ENCODE results near the gene TRAF7. TPM values are rescaled to one million over a fixed set of nuclear protein-coding genes. Genes with fewer than 3 reads are reported as not detected.

The TRAF7 gene
- 52.4 and 66.5 TPM in 2 replicates for total RNA-seq

GRCh38 chr16:2155091-2155950 is at the start of gene TRAF7:
Gene TRAF7, plus strand, starts transcription at chr16:2155782. Its CDS starts 8,139 bp downstream, at chr16:2163921.

GRCh38 chr16:2135770-2136490 is 19.7 kb upstream of the TRAF7 start, which contains the start of gene PKD1:
Gene PKD1, minus strand, starts transcription at chr16:2135898. Its CDS starts 209 bp downstream, at chr16:2135689.

DNA sequence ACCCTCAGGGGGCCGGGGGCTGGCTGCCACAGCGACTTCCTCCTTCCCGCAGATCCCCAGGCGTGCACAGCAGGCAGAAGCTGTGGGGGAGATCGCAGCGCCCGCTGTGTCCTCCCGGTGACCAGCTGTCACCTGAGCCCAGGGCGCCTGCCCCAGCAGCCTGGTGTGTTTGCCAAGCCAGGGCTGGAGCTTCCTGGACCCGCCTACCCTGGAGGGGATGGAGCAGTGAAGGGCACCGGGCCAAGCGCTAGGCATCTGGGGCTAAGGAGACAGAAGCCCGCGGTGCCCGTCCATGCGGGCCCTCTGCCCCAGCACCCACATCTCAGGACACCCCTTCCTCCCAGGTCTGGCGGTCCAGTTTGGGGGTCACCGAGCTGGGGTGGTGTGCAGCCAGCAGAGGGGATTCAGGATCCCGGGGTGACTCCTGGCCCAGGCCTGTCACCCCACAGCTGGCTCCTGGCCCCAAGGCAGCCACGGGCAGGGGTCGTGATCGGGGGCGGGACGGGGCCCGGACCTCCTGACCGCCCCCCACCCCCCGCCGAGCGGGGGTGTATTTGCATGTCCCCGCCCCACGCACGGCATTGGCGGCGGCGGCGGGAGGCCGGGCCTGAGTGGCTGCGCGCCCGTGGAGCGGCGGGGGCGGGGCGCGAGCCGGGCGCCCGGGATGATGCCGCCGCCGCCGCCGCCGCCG is 7.5 kb upstream of the TRAF7 start, which contains the start of gene RAB26:
Gene RAB26 (plus strand): TSS at position 645 of the 691 bp plus-strand sequence. CDS start 159 bp downstream, outside the sequence.

GRCh38 chr16:2196162-2196980 is 40.8 kb downstream of the TRAF7 start, which contains the start of gene CASKIN1:
Gene CASKIN1, minus strand, starts transcription at chr16:2196605. Its CDS starts 173 bp downstream, at chr16:2196432.

DNA sequence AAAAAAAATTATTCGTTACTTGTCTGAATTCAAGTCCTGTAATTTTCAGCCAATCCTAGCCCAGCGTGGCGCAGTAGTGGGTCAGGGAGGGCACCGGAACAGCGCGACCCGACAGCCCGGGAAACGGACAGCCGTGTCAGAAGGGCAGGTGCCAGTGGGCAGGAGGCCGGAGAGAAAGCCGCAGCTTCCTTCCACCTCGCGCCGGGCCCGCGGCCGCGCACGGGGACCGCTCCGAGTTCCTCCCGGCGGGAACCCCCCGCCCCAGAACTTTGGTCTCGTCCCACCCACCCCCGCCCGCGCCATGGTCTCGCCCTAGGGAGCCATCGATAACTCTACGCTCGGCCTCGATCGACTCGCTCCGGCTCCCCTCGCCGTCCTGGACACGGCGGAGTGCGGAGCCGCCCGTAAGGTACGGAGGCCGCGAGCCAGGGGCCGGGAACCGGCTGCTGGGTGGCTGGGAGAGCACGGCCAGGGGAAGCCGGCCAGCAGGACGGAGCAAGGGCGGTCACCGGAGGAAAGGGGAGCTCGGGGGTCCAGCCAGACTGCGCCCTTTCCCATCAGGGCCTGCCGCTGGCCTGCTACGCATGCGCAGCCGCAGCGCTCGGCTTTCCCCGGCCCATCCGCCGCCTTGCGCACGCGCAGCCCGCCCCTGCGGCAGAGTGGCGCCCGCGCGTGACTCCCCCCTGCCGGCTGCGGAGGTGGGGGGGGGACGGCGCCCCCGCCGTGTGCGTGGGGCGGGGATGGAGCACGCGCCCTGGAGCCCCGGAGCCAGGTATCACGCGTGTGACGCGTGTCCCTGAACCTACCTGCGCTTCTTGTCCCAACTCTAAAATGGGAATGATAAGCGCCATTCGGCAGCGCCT is 49.8 kb downstream of the TRAF7 start, which contains the start of gene MLST8:
Gene MLST8 (plus strand): TSS at position 351 of the 863 bp plus-strand sequence. CDS start 632 bp downstream, outside the sequence.

DNA sequence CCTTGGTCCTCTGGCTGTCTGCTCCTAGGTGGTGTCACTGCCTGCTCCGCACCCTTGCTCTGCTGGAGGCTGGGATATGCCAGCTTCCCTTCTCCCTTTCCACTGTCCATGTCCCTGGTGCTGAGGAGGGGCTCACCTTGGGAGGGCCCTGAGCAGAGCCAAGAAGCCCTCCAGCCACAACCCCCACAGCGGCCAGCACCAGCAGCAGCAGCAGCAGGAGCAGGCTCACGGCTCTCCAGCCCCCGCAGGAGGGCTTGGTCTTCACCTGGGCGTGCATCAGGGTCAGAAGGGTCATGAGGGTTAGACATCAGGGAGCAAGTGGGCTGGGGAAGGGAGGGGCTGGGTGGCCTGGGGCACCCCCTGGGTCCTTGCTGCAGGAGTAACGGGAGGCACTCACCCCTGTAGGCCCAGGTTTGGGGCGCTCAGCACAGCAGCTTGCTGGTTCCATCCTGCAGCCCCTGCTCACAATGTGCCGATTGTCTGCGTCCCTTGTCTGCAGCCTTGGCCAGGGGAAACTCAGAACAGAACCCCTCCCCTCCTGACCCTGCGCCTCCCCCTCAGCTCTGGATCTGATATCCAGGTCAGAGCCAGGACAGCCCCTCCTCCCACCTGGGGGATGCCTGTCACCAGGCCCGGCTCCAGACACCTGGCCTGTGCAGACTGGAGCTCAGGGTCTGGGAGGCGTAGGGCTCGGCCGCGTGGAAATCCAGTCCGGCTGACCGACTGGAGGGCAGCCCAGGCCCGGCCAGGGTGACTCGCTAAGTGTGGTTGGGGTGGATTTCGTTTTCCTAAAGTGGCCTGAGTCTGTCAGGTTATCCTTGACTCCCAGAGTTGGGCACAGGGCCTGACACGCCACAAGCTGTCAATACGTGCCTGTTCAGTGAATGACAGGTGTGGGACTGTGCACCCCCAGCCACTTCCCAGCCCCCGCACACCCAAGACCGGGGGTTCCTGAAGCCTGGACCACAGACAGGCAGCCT is 55.1 kb downstream of the TRAF7 start, which contains the start of gene BRICD5:
Gene BRICD5 (minus strand): TSS at position 478 of the 980 bp plus-strand sequence. CDS start 30 bp downstream, at position 448.

GRCh38 chr16:2214719-2214968 is 59.1 kb downstream of the TRAF7 start, which contains the start of gene PGP:
Gene PGP, minus strand, starts transcription at chr16:2214840. Its CDS starts 63 bp downstream, at chr16:2214777.

DNA sequence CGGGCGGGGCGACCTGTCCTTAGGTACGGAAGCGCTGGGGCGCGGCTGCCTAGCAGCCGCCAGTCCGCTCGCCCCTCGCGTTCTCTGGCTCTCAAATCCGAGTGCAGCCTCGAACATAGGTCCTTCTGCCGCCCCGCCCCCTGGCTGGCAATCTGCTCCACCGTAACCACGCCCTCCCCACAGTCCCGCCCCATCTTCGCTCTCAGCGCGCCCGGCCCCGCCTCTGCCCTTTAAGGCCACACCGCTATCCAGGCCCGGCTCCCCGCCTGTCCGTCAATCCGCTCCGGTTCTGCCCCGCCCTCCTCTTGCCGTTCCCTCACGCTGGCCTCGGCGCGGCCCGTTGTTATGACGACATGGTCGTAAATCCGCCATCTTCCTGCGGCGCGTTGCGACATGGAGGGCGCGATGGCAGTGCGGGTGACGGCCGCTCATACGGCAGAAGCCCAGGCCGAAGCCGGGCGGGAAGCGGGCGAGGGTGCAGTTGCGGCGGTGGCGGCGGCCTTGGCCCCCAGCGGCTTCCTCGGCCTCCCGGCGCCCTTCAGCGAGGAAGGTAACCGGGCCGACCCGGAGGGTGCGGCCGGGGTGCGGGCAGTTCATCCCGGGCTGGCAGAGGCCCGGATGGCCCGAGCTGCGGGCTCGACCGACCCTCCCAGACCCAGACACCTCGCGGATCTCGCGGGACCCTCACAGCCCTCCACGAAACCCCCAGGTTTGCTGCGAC is 67.8 kb downstream of the TRAF7 start, which contains the start of gene E4F1:
Gene E4F1 (plus strand): TSS at position 371 of the 721 bp plus-strand sequence. CDS start 23 bp downstream, at position 394.

Other genes with a start within 250 kb of the TRAF7 start
- not detected in 2 replicates for gene HS3ST6, start 237.4 kb upstream of the TRAF7 start, total RNA-seq
- gene MSRB1, start 212.6 kb upstream of the TRAF7 start, total RNA-seq, result 17.0 and 17.8 TPM in 2 replicates
- not detected in 2 replicates for gene RPL3L, start 201.1 kb upstream of the TRAF7 start, total RNA-seq
- 198 and 225 TPM in 2 replicates for gene NDUFB10, start 196.2 kb upstream of the TRAF7 start, total RNA-seq
- gene RPS2, start 191.0 kb upstream of the TRAF7 start, total RNA-seq, result 2,905 and 3,262 TPM in 2 replicates
- gene RNF151, start 188.9 kb upstream of the TRAF7 start, total RNA-seq, result not detected in 2 replicates
- 32.6 and 34.3 TPM in 2 replicates for gene TBL3, start 183.7 kb upstream of the TRAF7 start, total RNA-seq
- not detected in 2 replicates for gene NOXO1, start 174.3 kb upstream of the TRAF7 start, total RNA-seq
- gene GFER, start 171.6 kb upstream of the TRAF7 start, total RNA-seq, result 14.4 and 17.3 TPM in 2 replicates
- gene SYNGR3, start 165.8 kb upstream of the TRAF7 start, total RNA-seq, result 0.78 and 4.2 TPM in 2 replicates
- 39.7 and 51.4 TPM in 2 replicates for gene ZNF598, start 146.0 kb upstream of the TRAF7 start, total RNA-seq
- 2.9 and 6.9 TPM in 2 replicates for gene NPW, start 136.0 kb upstream of the TRAF7 start, total RNA-seq
- 35.2 and 46.3 TPM in 2 replicates for gene NHERF2, start 128.9 kb upstream of the TRAF7 start, total RNA-seq
- 13.9 and 17.2 TPM in 2 replicates for gene NTHL1, start 107.9 kb upstream of the TRAF7 start, total RNA-seq
- gene TSC2, start 107.8 kb upstream of the TRAF7 start, total RNA-seq, result 51.2 and 53.6 TPM in 2 replicates
- 85.9 and 91.5 TPM in 2 replicates for gene PKD1, start 19.9 kb upstream of the TRAF7 start, total RNA-seq
- not detected in 2 replicates for gene RAB26, start 7.2 kb upstream of the TRAF7 start, total RNA-seq
- 0.12 and 0.15 TPM in 2 replicates for gene CASKIN1, start 40.8 kb downstream of the TRAF7 start, total RNA-seq
- gene MLST8, start 49.7 kb downstream of the TRAF7 start, total RNA-seq, result 39.9 and 57.6 TPM in 2 replicates
- 0.83 and 1.1 TPM in 2 replicates for gene BRICD5, start 55.1 kb downstream of the TRAF7 start, total RNA-seq
- gene PGP, start 59.1 kb downstream of the TRAF7 start, total RNA-seq, result 7.3 and 9.2 TPM in 2 replicates
- 15.9 and 20.5 TPM in 2 replicates for gene E4F1, start 67.8 kb downstream of the TRAF7 start, total RNA-seq
- 4.5 TPM in 1 of 2 replicates, not detected in the other for gene DNASE1L2, start 80.7 kb downstream of the TRAF7 start, total RNA-seq
- gene ECI1, start 95.8 kb downstream of the TRAF7 start, total RNA-seq, result 20.4 and 29.7 TPM in 2 replicates
- 87.1 and 98.5 TPM in 2 replicates for gene RNPS1, start 112.3 kb downstream of the TRAF7 start, total RNA-seq
- 0.68 and 1.1 TPM in 2 replicates for gene ABCA3, start 184.9 kb downstream of the TRAF7 start, total RNA-seq